Activated CD8-positive, alpha-beta memory T cell treated with anti-CD3 and anti-CD28 coated beads for 24 hours (primary cell): Measurements from ENCODE around the gene ESYT1.
A peak's percentile ranks its signal among the peaks of the same experiment; 100 is the strongest.

ENCODE experiments used
- DNase-seq: peaks from one replicate; pipeline ENCODE4 v3.0.0-alpha.2; 2020

ESYT1 gene

GRCh38 chr12:56189918-56190694 lies 62.0 kb downstream of the ESYT1 start:
- peak; percentile 100 for DNase-seq

- DNase-seq, result no peak
Measured at GRCh38 chr12:56190695-56191155, 62.7 kb downstream of the ESYT1 start.

DNA sequence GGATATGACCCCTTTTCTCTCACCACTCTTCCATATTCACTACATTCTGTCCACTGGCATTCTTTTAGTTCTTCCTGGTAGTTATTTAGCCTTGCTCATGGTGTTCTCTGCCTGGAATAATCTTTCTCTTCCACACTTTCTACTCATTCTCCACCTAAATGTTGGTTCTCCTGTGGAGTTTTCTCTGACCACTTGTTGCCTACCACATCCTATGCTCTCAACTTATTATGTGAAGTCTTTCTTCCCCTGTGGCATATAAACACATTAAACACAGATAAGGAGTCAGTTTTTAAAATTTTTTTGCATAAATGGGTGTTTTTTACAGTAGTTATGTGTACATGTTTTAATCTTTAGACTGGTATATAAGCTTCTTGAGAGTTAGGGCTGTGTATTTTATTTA lies 64.5 kb downstream of the ESYT1 start:
- DNase-seq, result no peak

DNA sequence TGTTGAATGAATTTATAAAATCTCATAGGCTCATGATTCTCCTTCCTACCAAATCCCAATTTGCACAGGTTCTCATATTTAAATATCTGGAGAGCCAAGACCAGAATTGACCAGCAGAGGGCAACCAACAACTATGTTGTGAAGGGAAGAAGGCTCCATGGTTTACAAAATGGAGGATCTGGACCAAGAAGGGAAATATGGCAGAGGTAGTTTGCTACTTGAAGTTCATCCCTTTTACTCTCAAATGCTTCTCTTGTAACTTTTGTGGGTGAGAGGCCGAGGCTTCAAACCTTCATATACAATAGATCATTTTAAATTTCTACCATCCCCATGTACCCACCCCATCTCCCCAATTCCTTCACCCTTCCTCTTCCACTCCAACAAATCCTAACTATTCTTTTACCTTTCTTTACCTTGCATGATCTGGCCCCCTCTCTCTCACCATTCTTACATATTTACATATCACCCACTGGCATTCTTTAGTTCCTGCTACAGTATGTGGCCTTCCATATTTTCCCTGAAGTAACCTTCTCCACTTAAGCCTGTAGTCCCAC lies 65.0 kb downstream of the ESYT1 start:
- peak; percentile 75 for DNase-seq
